GM15510 (cell line): ENCODE measurements around the gene NEB.

ENCODE experiments used
- POLR2A ChIP-seq: IDR thresholded peaks from 3 replicates; pipeline ENCODE4 v1.6.1; 2011; ENCODE audit warnings: borderline replicate concordance; ENCODE audit not compliant: insufficient read length; ENCODE audit errors: extremely low read depth

The NEB gene

DNA sequence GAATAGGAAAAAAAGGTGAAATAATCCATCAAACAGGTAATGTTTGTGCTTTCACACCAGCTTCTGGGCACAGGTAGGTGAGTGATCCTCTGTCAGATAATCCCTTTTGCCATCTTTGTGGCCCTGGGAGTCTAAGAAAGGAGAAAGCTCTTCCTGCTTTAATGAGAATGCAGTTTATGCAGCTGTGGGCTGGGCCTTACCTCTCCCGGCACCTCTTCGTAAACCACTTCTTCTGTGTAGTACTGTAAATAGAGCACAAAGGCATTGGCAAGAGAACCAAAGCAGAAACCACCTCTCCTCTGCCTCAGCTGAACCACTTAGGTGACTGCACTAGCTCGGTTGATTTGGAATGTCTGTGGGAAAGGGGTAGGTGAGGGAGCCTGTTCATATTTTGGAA, 4.9 kb downstream of the NEB start:
- TF ChIP-seq POLR2A = no peak

DNA sequence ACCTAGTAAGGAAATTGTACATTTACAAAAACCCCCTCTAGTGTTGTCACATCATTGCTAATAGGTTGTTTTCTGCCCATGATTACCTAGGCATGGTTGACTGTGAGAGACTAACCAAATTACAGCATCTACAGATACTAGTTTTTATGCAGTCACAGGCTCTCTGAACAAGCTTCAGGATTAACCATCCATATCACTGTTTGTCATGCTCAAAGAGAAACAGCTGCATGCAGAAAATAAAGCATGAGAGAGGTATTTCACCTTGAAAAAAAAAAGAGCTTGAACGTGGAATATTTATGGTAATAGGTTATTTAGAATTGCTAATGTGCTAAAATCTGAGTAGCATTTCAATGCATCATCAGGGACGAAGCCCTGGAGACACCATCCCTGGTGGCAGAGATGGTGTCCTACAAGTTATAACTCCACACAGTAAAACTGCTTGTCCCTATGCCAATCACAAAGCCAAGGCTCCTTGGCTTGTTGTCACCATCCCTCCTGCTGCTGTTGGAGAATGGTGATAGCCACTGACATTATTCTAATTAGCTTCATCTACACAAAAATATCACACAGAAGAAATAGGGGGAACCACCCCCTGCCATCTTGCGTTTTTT, 5.4 kb downstream of the NEB start:
- TF ChIP-seq POLR2A = no peak

DNA sequence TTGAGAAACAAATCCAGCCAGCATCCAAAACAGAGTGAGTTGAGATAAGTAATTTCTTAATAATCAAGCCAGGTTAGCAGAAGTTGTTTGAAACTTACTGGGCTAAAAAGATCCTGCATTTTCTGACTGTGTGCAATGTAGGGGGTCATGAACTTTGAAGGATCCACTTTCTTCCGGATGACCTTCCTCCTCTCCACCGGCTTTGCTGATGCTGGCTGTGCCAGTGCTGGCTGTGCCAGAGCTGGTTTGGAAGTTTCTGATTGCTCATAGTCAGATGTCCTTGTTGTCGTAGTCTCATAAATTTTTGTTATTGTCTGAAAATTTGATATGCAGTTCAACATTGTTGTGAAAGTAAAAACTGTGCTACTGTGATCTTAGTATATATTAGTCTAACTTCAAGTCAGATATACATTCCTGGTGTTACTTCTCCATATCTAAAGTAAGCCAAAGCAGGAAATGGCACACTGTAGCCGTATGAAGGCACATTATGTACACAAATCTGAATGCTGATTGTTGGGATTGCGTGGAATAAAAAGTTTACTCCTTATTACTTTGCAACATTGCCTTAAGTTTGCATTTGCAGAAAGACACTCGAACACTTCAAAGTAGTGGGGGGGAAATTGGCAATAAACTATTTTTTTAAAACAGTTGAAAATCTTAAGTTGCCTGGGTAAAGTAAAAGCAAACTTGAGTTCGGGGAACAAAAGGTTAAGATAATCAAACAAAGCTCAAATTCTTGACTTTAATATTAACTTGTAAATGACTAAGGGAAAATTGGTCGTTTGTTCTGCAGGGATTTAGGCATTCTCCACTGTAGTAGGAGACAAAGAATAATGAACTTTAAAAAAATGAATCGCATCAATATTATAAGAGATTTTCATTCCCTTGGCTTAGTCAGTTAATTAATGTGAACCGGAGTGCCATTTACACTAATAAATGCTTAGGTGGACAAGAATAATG, 6.4 kb downstream of the NEB start:
- no peak for TF ChIP-seq POLR2A

DNA sequence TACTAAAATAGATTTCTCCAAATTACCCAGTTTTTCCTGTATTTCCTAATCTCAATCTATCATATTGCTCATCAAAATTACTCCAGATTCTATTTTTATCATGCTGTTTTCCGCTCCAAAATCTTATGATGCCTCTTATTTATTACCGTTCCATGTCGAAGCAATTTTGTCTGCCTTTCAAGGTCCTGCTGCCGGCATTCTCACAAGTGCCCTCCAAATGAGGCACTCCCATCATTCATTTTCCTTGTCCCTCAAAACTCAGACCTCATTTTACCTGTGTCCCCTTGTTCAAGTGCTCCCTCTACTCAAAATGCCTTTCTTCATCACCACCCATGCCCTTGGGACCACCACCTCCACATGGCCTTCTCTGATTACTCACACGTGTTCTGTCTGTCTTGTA, 13.1 kb downstream of the NEB start:
- TF ChIP-seq POLR2A = no peak

DNA sequence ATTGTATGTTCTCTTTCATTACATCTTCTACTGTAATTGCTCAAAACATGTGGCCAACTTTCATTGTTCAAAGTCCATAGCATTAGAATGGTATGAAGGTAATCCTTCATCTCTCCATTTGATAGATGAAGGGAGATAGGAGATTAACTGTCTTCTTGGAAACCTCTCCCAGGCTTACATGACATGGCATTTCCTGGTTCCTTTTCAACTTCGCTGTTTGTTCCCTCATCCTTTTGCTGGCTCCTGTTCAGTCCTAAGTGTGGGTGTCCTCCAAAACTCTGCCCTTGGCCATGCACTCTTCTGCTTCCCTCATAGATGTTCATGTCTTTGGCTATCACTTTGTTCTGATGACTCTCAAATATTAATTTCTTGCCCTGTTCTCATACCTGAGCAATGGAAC, 13.8 kb downstream of the NEB start:
- TF ChIP-seq POLR2A = no peak

DNA sequence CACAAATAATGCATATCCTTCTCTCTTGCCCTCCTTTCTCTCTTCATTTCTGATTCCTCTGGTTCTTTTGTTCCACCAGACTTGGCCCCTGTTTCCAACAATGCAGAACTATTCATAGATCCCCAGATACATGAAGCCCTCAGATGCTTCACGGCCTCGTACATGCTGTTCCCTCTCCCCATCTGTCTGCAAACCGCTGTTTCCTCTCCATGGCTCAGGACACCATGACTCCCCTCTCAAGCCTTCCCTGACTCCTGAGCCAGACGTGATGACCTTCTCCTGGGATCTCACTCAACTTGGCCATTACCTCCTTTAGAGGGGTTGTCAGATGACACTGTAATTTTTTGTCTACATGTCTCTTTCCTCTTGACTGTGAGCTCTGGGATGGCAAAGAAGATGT, 15.5 kb downstream of the NEB start:
- TF ChIP-seq POLR2A = no peak

DNA sequence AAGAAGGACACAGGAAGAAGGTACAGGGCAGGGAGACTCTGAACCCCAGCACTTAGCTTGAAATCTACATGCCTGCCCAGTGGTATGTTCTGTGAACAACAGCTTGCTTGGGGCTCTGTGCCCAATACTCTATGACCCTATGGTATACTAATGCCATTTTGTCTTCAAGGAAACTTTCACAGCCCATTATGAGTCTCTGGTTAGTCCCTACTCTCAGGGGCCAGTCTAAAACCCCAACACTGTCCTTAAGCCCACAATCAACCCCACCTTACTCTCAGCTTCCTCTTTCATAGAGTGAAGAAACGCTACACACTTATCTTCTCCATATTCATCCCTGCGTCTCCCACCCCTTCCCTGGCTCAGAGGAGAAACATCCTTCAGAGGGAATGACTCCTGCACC, 16.0 kb downstream of the NEB start:
- no peak for TF ChIP-seq POLR2A

DNA sequence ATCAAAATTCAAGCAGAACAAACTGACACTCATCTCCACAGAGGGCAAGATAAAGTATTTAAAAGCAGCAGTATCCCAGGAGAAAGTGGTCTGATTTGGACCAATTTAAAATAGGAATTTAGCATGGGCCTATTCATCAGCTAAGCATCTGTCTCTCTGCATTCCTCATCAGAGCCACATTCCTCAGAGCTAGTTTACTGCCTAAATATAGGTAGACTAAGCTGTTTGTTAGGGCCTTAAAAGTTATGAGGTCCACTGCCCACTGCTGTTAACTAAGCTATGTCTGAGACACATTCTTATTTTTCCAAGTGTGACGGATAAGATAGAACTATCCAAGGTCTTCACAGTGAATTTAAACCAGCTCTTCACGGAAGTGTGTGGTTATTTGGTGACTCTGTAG, 17.6 kb downstream of the NEB start:
- TF ChIP-seq POLR2A = no peak

DNA sequence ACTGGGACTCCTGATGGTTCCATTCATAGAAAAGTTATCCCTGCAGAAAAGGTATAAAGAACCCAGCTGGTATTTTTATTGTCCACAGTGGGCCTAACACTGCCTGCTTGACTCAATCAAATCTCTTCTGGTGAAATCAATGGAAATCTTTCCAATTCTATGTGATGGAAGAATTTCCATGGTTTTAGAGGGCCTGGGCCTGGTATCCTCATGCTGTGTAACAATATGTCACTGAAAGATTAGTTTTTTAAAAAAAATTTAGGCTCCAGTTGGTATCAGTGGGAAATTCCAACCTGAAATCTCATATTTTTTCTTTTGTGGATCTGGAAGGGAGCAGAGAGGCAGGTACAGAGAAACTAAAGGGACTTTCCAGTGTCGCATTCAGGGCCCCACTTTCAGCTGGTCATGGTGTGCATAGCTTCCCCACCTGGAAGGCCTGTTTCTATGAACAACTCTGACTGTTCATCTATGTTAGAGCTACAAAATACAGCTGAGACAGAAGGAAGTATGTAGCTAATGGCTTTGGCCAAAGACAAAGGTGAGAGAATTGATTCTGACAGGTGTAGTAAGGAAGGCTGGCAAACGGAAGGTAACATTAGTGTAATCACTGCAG, 20.9 kb downstream of the NEB start:
- no peak for TF ChIP-seq POLR2A

DNA sequence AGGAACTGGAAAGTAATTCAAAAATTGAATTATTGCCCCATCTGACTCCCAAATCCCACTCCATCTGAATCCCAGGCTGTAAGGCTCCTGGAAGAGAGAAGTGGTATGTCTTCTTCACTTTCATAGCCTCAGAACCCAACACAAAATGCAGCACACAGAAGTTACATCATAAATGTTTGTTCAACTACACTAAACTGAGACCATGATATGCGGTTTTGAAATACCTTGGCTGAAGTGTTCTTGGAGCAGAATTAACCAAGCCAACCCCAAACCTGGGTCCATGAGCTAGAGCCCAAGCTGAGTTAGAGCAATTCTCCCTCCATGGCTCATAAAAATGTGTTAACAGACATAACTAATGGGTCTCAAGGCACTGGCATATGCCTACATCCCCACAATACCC, 23.3 kb downstream of the NEB start:
- no peak for TF ChIP-seq POLR2A

DNA sequence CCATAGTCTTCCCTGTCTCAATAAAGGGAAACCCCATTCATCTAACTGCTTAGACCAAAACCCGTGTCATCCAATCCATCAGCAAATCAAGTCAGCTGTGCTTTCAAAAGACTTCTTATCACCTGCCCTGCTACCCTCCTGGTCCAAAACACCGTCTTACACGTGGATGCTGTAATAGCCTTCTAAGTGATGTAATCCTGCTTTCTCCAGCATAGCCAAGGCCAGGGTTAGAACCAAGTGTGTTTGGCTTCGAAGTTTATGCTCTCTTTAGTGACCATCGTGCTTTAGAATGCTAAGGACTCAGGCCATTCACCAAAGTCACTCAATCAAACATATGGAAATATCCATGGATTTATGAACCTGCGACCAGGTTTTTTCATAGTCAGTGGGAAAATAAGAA, 25.5 kb downstream of the NEB start:
- no peak for TF ChIP-seq POLR2A

DNA sequence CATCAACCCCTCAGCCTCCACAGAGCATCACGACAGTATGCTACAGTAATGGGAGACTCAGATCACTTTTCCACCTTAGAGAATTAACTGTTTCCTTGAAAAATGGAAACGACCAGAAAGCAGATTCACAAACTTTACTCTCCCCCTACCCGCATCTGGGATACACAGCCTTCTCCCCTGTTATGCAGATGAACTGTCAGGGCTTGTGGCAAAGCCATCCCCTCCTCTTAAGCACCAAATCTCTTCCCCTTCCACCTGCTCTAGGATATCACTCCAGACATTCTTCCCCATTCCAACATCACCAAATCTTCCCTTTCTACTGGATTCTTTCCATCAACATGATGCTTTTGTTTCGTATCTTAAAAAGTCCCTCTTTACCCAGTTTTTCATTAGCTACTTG, 26.4 kb downstream of the NEB start:
- TF ChIP-seq POLR2A = no peak

DNA sequence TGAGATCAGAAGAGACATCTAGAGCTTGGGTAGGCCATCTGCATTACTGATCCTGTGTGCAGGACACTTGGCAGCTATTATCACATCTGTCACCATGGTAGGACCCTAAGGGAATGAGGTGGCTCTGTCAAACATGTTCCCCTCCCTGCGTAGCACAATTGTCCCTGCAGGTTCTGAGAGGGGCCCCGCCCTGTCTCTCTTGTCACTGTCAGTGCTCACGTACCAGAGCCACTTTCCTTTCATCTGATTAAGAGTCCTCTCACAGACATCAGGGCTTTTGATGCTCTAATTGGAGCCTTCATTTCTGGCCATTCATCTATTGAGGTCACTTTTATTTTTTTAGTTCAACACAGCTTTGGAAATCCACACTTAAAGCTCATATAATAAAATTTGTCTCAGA, 38.5 kb downstream of the NEB start:
- no peak for TF ChIP-seq POLR2A

DNA sequence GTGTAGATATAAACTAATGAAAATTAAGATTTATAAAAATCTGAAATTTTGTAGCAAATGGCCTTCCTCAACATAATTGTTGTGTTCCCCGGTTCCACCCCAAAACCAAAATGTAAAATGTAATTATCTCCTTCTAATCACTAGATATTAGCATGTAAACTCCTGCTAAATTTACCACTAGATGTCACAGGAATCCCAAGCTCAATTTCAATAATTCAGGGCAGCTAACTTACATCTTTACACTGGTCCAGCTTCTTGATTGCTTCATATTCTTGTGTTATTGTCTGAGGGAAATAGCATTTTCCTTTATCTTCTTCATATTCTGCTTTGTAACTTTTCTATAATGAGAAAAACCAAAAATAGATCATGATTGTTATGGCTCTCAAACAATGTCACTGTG, 42.6 kb downstream of the NEB start:
- no peak for TF ChIP-seq POLR2A

DNA sequence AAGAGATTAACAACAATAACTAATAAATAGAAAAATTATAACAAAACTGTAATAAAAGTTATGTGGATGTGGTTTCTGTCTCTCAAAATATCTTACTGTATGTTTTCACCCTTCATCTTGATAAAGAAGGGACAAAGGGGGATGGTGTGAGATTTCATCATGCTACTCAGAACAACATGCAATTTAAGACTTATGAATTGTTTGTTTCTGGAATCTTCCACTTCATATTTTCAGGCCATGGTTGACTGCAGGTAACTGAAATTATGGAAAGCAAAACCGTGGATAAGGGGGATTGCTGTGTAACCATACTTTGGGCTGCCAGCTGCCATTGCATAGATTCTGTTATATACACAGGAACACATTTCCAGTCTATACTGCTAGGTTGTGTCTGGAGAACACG, 45.6 kb downstream of the NEB start:
- TF ChIP-seq POLR2A = no peak
